SU-DHL-6 (cell line): ENCODE data around the gene CTDSPL2.

Source experiments
- EZH2phosphoT487 ChIP-seq: fragments of 200-600 bp; sonication (generic), shearing (Covaris generic); conservative IDR thresholded peaks from 2 replicates; pipeline ENCODE4 v1.6.1; 2018; ENCODE audit warnings: mild to moderate bottlenecking, antibody characterized with exemption, low read length, moderate library complexity, mixed read lengths
- TF ChIP-seq, protein P1 (sequence below): fragments of 200-600 bp; sonication (generic); IDR thresholded peaks from one replicate; pipeline ENCODE4 v1.5.1; 2017; ENCODE audit warnings: antibody characterized with exemption, mild to moderate bottlenecking, low read length, moderate library complexity; ENCODE audit not compliant: insufficient read depth, poor library complexity, severe bottlenecking

DNA sequence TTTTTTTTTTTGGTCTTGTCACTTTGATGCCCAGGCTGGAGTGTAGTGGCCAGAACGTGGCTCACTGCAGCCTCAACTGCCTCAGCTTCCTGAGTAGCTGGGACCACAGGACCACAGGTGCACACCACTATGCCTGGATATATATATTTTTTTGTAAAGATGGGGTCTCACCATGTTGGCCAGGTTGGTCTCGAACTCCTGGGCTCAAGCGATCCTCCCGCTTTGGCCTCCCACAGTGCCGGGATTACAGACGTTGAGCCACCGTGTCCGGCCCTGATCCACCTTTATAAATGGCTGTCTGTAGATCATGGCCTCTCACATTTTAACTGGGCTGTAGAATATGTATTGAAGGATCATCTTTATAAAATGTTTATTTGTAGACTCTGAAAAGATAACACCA, 107.7 kb downstream of the CTDSPL2 start:
- TF ChIP-seq, protein P1, sequence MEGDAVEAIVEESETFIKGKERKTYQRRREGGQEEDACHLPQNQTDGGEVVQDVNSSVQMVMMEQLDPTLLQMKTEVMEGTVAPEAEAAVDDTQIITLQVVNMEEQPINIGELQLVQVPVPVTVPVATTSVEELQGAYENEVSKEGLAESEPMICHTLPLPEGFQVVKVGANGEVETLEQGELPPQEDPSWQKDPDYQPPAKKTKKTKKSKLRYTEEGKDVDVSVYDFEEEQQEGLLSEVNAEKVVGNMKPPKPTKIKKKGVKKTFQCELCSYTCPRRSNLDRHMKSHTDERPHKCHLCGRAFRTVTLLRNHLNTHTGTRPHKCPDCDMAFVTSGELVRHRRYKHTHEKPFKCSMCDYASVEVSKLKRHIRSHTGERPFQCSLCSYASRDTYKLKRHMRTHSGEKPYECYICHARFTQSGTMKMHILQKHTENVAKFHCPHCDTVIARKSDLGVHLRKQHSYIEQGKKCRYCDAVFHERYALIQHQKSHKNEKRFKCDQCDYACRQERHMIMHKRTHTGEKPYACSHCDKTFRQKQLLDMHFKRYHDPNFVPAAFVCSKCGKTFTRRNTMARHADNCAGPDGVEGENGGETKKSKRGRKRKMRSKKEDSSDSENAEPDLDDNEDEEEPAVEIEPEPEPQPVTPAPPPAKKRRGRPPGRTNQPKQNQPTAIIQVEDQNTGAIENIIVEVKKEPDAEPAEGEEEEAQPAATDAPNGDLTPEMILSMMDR: no peak
- TF ChIP-seq EZH2phosphoT487: no peak
